CD4-positive, alpha-beta T cell treated with Interleukin-15 for 4 hours (primary cell): ENCODE data around the gene MVB12A.

Source experiments
- DNase-seq: peaks from one replicate; pipeline ENCODE4 v3.0.0-alpha.2; 2020; ENCODE audit warnings: low spot score

The MVB12A gene

GRCh38 chr19:17405250-17406045 lies 14.4 kb upstream of the MVB12A start, which contains the start of gene BST2:
BST2 (minus strand) TSS chr19:17405630; CDS start chr19:17405575, 55 bp downstream.
- DNase-seq, result peak; percentile 71

- DNase-seq, result no peak
These were observed 13.6 kb upstream of the MVB12A start for GRCh38 chr19:17406046-17406886.

GRCh38 chr19:17406887-17407196 lies 13.0 kb upstream of the MVB12A start:
- DNase-seq, result no peak

- no peak for DNase-seq
These were observed 9.9 kb upstream of the MVB12A start for GRCh38 chr19:17409990-17410389.

GRCh38 chr19:17411801-17412200 lies 8.0 kb upstream of the MVB12A start:
- DNase-seq, result no peak

- DNase-seq, result no peak
These were observed 5.8 kb upstream of the MVB12A start for GRCh38 chr19:17414097-17414496.

- DNase-seq, result no peak
These were observed 4.7 kb upstream of the MVB12A start for GRCh38 chr19:17415121-17415520.

- DNase-seq, result no peak
These were observed 1.1 kb upstream of the MVB12A start for GRCh38 chr19:17418710-17419109.

GRCh38 chr19:17419154-17419620 lies 660 bp upstream of the MVB12A start:
- DNase-seq, result no peak

GRCh38 chr19:17420475-17420924 lies 653 bp downstream of the MVB12A start:
- DNase-seq, result peak; percentile 19

GRCh38 chr19:17421942-17422341 lies 2.1 kb downstream of the MVB12A start:
- DNase-seq, result no peak

GRCh38 chr19:17423429-17424208 lies 3.8 kb downstream of the MVB12A start:
- DNase-seq, result no peak

GRCh38 chr19:17424743-17425365 lies 5.0 kb downstream of the MVB12A start:
- no peak for DNase-seq

- DNase-seq, result no peak
These were observed 9.8 kb downstream of the MVB12A start for GRCh38 chr19:17429641-17430113.

- DNase-seq, result no peak
These were observed 11.6 kb downstream of the MVB12A start for GRCh38 chr19:17431417-17431816.

- no peak for DNase-seq
These were observed 15.4 kb downstream of the MVB12A start for GRCh38 chr19:17435218-17435617.

- no peak for DNase-seq
These were observed 16.4 kb downstream of the MVB12A start for GRCh38 chr19:17436094-17436873.

GRCh38 chr19:17436874-17437267 lies 17.0 kb downstream of the MVB12A start:
- DNase-seq, result no peak

- no peak for DNase-seq
These were observed 21.6 kb downstream of the MVB12A start for GRCh38 chr19:17441241-17442021.
